Kidney epithelial cell (primary cell): ENCODE results near the gene PAX7. TPM values are rescaled to one million over a fixed set of nuclear protein-coding genes. Genes with fewer than 3 reads are reported as not detected.
"Not testable (repeated sequence)": the region's sequence is repeated elsewhere in the genome, so short reads cannot be mapped to it uniquely, and the experiment has no call there.

Source experiments
- DNase-seq: peaks from one replicate; pipeline ENCODE4 v3.0.0-alpha.2; 2010; ENCODE audit warnings: low read depth
- H3K27me3 ChIP-seq: 2 replicates; pipeline ENCODE4 v1.6.0; 2011; ENCODE audit warnings: low read length; ENCODE audit not compliant: control insufficient read depth, insufficient read depth
- H3K36me3 ChIP-seq: 2 replicates; pipeline ENCODE4 v1.5.1; 2011; ENCODE audit warnings: low read length; ENCODE audit not compliant: control insufficient read depth, insufficient read depth
- H3K4me3 ChIP-seq: 2 replicates; pipeline ENCODE4 v1.5.1; 2011; ENCODE audit warnings: low read depth, mild to moderate bottlenecking, control low read depth, low read length
- CTCF ChIP-seq: IDR thresholded peaks from 2 replicates; pipeline ENCODE4 v1.5.1; 2011; ENCODE audit warnings: mild to moderate bottlenecking, moderate library complexity, low read length, control low read depth, inconsistent platforms; ENCODE audit not compliant: insufficient read depth, poor library complexity, severe bottlenecking
- total RNA-seq: library from RNA; depleted of rRNA; stranded (reverse); fragments of >200 nt; gene quantifications from 2 replicates; pipeline ENCODE4 v1.2.3, GENCODE V29; 2015

Gene PAX7
- total RNA-seq, 1 donor from 2014 or later: not detected

- H3K4me3 ChIP-seq: no peak overlapping the region
- H3K27me3 ChIP-seq: no peaks in the 10 kb centered on the region
- no peak for DNase-seq
- TF ChIP-seq CTCF: no peak
- no peaks in the 10 kb centered on the region for H3K36me3 ChIP-seq
These were observed 61.0 kb downstream of the PAX7 start for GRCh38 chr1:18691648-18692047.

- no peak for DNase-seq
- TF ChIP-seq CTCF: no peak
- no peak overlapping the region for H3K4me3 ChIP-seq
- peaks cover 2% of the 10 kb centered on the region for H3K27me3 ChIP-seq
- no peaks in the 10 kb centered on the region for H3K36me3 ChIP-seq
These were observed 62.8 kb downstream of the PAX7 start for GRCh38 chr1:18693256-18694098.

GRCh38 chr1:18694289-18694688 lies 63.6 kb downstream of the PAX7 start:
- DNase-seq, H3K27me3 ChIP-seq, H3K4me3 ChIP-seq, H3K36me3 ChIP-seq: not testable (repeated sequence)

- no peak for DNase-seq
- peaks cover 4% of the 10 kb centered on the region for H3K27me3 ChIP-seq
- no peak for TF ChIP-seq CTCF
- no peak overlapping the region for H3K4me3 ChIP-seq
- H3K36me3 ChIP-seq: no peaks in the 10 kb centered on the region
These were observed 66.9 kb downstream of the PAX7 start for GRCh38 chr1:18697541-18697940.

- Histone ChIP-seq H3K4me3 (no peak overlapping the region), H3K27me3 (peaks cover 11% of the 10 kb centered on the region), H3K36me3 (no peaks in the 10 kb centered on the region)
- no peak for TF ChIP-seq CTCF
- DNase-seq: no peak
These were observed 69.9 kb downstream of the PAX7 start for GRCh38 chr1:18700530-18700929.

- H3K36me3 ChIP-seq: no peaks in the 10 kb centered on the region
- TF ChIP-seq CTCF: no peak
These were observed 70.5 kb downstream of the PAX7 start for GRCh38 chr1:18701183-18701582.

More at GRCh38 chr1:18701183-18701582, 70.5 kb downstream of the PAX7 start:
- DNase-seq: no peak
- H3K27me3 ChIP-seq: peaks cover 14% of the 10 kb centered on the region
- no peak overlapping the region for H3K4me3 ChIP-seq
